Measurements from ENCODE around the gene ZNF277. TPM values are rescaled to one million over a fixed set of nuclear protein-coding genes. Genes with fewer than 3 reads are reported as not detected.

The ZNF277 gene
- total and polyA plus RNA-seq, 2 donors (not counting 3 experiments of a cell fraction or from before 2014, with no cell fraction given) = 7.8 to 22.6 TPM

- DNase-seq (ENCODE audit: low read depth, low spot score) (no peak), FAIRE-seq (no peak)
- no peak overlapping the region for H3K4me3 ChIP-seq (replicated peaks in 1 of 3; ENCODE audit: insufficient read depth in 1 of 3, low read depth in 1 of 3, low read length in 3 of 3)
- intact Hi-C loops (cut with micrococcal nuclease) (no loop called here), dilution Hi-C loops (cut with MboI; ENCODE audit: extremely low pct_ligation_motif_present, low sequenced_read_pairs) (no loop called here)
- H3K4me2 ChIP-seq (ENCODE audit: insufficient read depth, low read length) = no peak overlapping the region
- H3K36me3 ChIP-seq (ENCODE audit: control insufficient read depth in 2 of 2, extremely low read depth in 1 of 2, insufficient read depth in 2 of 2, low read length in 2 of 2) = peaks cover 0 to 2% of the 10 kb centered on the region in 2 experiments
- H3K9me1 ChIP-seq (replicated peaks; ENCODE audit: control insufficient read depth, extremely low read depth, insufficient read depth, low read length) = no peaks in the 10 kb centered on the region
- ChIA-PET CTCF (interaction anchor here (1.0 to 1.4 kb wide), 2 partner anchors 19 to 72 kb away, joined by 3 read pairs; no protein-coding TSS in a partner anchor), POLR2A (no interaction called here)
- H3K27me3 ChIP-seq (ENCODE audit: control insufficient read depth in 2 of 2, insufficient read depth in 2 of 2, low read length in 2 of 2) = no peaks in the 10 kb centered on the region
- no peak overlapping the region for H3K9ac ChIP-seq (replicated peaks; ENCODE audit: extremely low read depth, insufficient read depth, low read length)
- TF ChIP-seq MYC (IDR thresholded peaks at IDR 0.05; ENCODE audit: low read depth, low read length) (no peak), EZH2 (IDR thresholded peaks at IDR 0.05; ENCODE audit: borderline replicate concordance, low read depth, low read length, severe bottlenecking) (no peak), CTCF (IDR thresholded peaks at IDR 0.05; ENCODE audit: extremely low read depth in 1 of 2, insufficient read depth in 1 of 2, low read depth in 1 of 2, low read length in 2 of 2) (no peak), MAX (IDR thresholded peaks at IDR 0.05; ENCODE audit: insufficient read depth, insufficient read length) (no peak), POLR2A (IDR thresholded peaks at IDR 0.05; ENCODE audit: low read depth, low read length) (no peak), POLR2AphosphoS5 (IDR thresholded peaks at IDR 0.05; ENCODE audit: insufficient read depth, low read depth, low read length) (no peak), FOS (IDR thresholded peaks at IDR 0.05; ENCODE audit: borderline replicate concordance, insufficient read depth, low read length) (no peak), GATA2 (IDR thresholded peaks at IDR 0.05; ENCODE audit: insufficient read depth, insufficient read length, low read depth, low read length) (no peak), JUN (IDR thresholded peaks at IDR 0.05; ENCODE audit: borderline replicate concordance, insufficient read depth, insufficient read length, low read depth) (no peak)
- H3K9me3 ChIP-seq (replicated peaks; ENCODE audit: control insufficient read depth, insufficient read depth, low read length) = no peaks in the 10 kb centered on the region
- H4K20me1 ChIP-seq (replicated peaks; ENCODE audit: control insufficient read depth, extremely low read depth, insufficient read depth, low read length) = no peaks in the 10 kb centered on the region
- no peak overlapping the region for H3K27ac ChIP-seq (ENCODE audit: insufficient read depth, low read depth, low read length)
- no peak overlapping the region for H2AFZ ChIP-seq (ENCODE audit: low read depth, low read length)
- H3K4me1 ChIP-seq (ENCODE audit: control insufficient read depth, extremely low read depth, insufficient read depth, low read length) = no peaks in the 10 kb centered on the region
- no TSS peak for BruUV-seq (replicated peaks)
- no peaks in the 10 kb centered on the region for H3K79me2 ChIP-seq (ENCODE audit: control insufficient read depth, insufficient read depth, low read length)
Observed at GRCh38 chr7:112337892-112338291, 131.4 kb downstream of the ZNF277 start.

Data from endothelial cell of umbilical vein (primary cell).